Measurements from ENCODE around the gene EDNRB. TPM values are rescaled to one million over a fixed set of nuclear protein-coding genes. Genes with fewer than 3 reads are reported as not detected.

Gene EDNRB
- total RNA-seq, 2 donors from 2014 or later: 4.4 to 5.9 TPM

DNA sequence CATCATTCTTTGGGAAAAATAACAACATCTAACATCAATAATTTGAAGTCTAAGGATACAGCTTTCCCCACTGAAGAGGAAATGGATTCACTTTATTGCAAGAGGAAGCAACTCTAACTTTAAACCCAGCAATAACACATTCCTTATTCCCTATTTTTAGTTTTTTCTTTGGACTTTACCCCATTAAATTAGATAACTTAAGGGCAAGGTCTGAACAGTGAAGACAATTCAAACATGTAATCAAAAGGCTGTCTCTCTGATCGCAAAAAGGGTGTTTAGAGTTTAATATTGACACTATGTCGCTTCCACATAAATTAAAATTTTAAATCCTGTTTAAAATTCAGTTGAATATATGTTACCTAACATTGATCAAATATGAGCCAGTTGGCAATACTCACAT, 10.1 kb downstream of the EDNRB start:
- Histone ChIP-seq H3K27me3 (ENCODE audit: control insufficient read depth, insufficient read depth, low read length, poor library complexity, severe bottlenecking) (no peaks in the 10 kb centered on the region), H3K4me1 (ENCODE audit: control insufficient read depth, insufficient read depth, low read length) (peaks cover 2% of the 10 kb centered on the region), H3K27ac (ENCODE audit: low read depth, low read length) (no peak overlapping the region), H3K9me3 (ENCODE audit: control insufficient read depth, low read length) (peaks cover 12% of the 10 kb centered on the region), H3K9ac (ENCODE audit: extremely low read depth, low read length, poor library complexity, severe bottlenecking) (no peak overlapping the region), H3K36me3 (ENCODE audit: control insufficient read depth, insufficient read depth, low read length) (no peaks in the 10 kb centered on the region), H3K4me3 (ENCODE audit: low read length) (no peak overlapping the region)
- peaks cover 5% of the 10 kb centered on the region for H3K9me3 Mint-ChIP-seq
- 100% methylated on average over 1 of the region's 2 CpGs; no CpG with 5 or more reads in 1 of the 2 experiments for WGBS, 2 experiments (ENCODE audit: insufficient coverage in 1 of 2, insufficient read length in 1 of 2)
- no peaks in the 10 kb centered on the region for H3K36me3 Mint-ChIP-seq (ENCODE audit: low read depth)
- H3K4me3 Mint-ChIP-seq: no peak overlapping the region
- no peaks in the 10 kb centered on the region for H3K27me3 Mint-ChIP-seq (ENCODE audit: insufficient read depth)
- H3K4me1 Mint-ChIP-seq: peaks cover 10% of the 10 kb centered on the region
- no peak for DNase-seq
- no peak overlapping the region for H3K27ac Mint-ChIP-seq
- TF ChIP-seq, protein P1, sequence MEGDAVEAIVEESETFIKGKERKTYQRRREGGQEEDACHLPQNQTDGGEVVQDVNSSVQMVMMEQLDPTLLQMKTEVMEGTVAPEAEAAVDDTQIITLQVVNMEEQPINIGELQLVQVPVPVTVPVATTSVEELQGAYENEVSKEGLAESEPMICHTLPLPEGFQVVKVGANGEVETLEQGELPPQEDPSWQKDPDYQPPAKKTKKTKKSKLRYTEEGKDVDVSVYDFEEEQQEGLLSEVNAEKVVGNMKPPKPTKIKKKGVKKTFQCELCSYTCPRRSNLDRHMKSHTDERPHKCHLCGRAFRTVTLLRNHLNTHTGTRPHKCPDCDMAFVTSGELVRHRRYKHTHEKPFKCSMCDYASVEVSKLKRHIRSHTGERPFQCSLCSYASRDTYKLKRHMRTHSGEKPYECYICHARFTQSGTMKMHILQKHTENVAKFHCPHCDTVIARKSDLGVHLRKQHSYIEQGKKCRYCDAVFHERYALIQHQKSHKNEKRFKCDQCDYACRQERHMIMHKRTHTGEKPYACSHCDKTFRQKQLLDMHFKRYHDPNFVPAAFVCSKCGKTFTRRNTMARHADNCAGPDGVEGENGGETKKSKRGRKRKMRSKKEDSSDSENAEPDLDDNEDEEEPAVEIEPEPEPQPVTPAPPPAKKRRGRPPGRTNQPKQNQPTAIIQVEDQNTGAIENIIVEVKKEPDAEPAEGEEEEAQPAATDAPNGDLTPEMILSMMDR (conservative IDR thresholded peaks at IDR 0.05): no peak

DNA sequence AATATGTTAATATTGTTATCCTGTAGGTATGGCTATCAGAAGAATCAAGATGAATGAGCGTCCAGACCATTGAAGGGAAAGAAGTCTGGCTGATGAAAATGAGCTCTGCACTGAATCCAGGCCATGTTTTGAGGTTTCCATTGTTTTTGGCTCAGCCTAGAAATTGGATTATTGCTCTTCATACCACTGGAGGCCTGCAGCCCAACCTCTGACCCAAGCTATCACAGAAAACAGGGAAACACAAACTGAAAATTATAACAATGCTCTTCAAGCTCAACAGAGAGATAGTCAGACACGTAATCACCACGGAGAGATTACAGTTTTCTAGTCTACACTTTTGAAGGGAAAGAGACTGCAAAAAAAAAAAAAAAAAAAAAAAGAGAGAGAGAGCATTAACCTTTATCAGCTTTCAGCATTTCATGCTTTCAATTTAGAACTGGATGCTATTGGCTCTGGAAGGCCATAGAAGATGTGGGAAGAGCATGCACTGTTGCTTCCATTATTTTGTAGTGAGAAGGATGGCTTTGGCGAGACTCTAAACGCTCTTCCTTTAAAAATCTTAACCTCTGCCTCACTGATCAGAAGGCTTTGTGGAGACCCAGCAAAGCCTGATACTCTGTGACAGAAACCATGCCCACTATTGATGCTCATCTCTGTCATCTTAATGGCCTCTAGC, 10.8 kb downstream of the EDNRB start:
- Mint-ChIP-seq H3K27me3 (ENCODE audit: insufficient read depth) (no peaks in the 10 kb centered on the region), H3K4me3 (no peak overlapping the region), H3K27ac (no peak overlapping the region), H3K4me1 (peaks cover 10% of the 10 kb centered on the region), H3K9me3 (peaks cover 7% of the 10 kb centered on the region), H3K36me3 (ENCODE audit: low read depth) (no peaks in the 10 kb centered on the region)
- DNase-seq: no peak
- Histone ChIP-seq H3K4me3 (ENCODE audit: low read length) (no peak overlapping the region), H3K4me1 (ENCODE audit: control insufficient read depth, insufficient read depth, low read length) (peaks cover 2% of the 10 kb centered on the region), H3K9ac (ENCODE audit: extremely low read depth, low read length, poor library complexity, severe bottlenecking) (no peak overlapping the region), H3K27me3 (ENCODE audit: control insufficient read depth, insufficient read depth, low read length, poor library complexity, severe bottlenecking) (no peaks in the 10 kb centered on the region), H3K27ac (ENCODE audit: low read depth, low read length) (no peak overlapping the region), H3K36me3 (ENCODE audit: control insufficient read depth, insufficient read depth, low read length) (no peaks in the 10 kb centered on the region), H3K9me3 (ENCODE audit: control insufficient read depth, low read length) (peaks cover 19% of the 10 kb centered on the region)
- TF ChIP-seq, protein P1 (conservative IDR thresholded peaks at IDR 0.05): no peak
- 86 to 93% methylated on average over 1 to 5 of the region's 5 CpGs for WGBS, 2 experiments (ENCODE audit: insufficient coverage in 1 of 2, insufficient read length in 1 of 2)

DNA sequence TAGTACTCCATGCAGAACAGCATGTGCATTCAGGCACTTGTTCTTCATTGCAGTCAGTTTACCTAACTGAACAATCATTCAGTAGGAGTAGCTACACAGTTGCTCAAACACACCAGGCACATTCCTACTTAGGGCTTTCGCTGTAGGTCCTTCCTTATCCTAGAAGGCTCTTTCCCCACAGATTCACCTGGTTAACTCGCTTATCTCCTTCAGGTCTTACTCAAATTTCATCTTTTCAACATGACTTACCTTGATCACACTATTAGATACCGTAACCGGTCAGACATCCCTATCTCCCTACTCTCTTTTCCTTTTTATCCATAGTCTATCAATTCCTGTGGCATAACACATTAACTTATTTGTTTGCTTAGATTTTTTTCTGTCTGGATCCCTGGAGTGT, 14.6 kb downstream of the EDNRB start:
- Histone ChIP-seq H3K4me1 (ENCODE audit: control insufficient read depth, insufficient read depth, low read length) (peaks cover 2% of the 10 kb centered on the region), H3K9me3 (ENCODE audit: control insufficient read depth, low read length) (peaks cover 29% of the 10 kb centered on the region), H3K27ac (ENCODE audit: low read depth, low read length) (no peak overlapping the region), H3K36me3 (ENCODE audit: control insufficient read depth, insufficient read depth, low read length) (no peaks in the 10 kb centered on the region), H3K27me3 (ENCODE audit: control insufficient read depth, insufficient read depth, low read length, poor library complexity, severe bottlenecking) (no peaks in the 10 kb centered on the region), H3K9ac (ENCODE audit: extremely low read depth, low read length, poor library complexity, severe bottlenecking) (no peak overlapping the region), H3K4me3 (ENCODE audit: low read length) (no peak overlapping the region)
- no peak for DNase-seq
- Mint-ChIP-seq H3K27ac (no peak overlapping the region), H3K9me3 (peaks cover 14% of the 10 kb centered on the region), H3K36me3 (ENCODE audit: low read depth) (peaks cover 4% of the 10 kb centered on the region), H3K4me1 (peaks cover 10% of the 10 kb centered on the region), H3K4me3 (no peak overlapping the region), H3K27me3 (ENCODE audit: insufficient read depth) (no peaks in the 10 kb centered on the region)
- 77 to 83% methylated on average over 4 of the region's 4 CpGs for WGBS, 2 experiments (ENCODE audit: insufficient coverage in 1 of 2, insufficient read length in 1 of 2)
- TF ChIP-seq, protein P1 (conservative IDR thresholded peaks at IDR 0.05): no peak
